HepG2 (cell line): ENCODE measurements around the gene SIRT7.

ENCODE experiments used
- CHD2 ChIP-seq: IDR thresholded peaks from 2 replicates; pipeline ENCODE4 v1.6.1; 2011; ENCODE audit warnings: low read depth, low read length, improper control_type of control experiment
- CREB3 ChIP-seq: sonication (generic); formaldehyde crosslinking; IDR thresholded peaks from 2 replicates; pipeline ENCODE4 v1.5.0; 2020; ENCODE audit warnings: missing genetic modification reagents
- CTCF ChIP-seq: sonication (generic); formaldehyde crosslinking; IDR thresholded peaks from 2 replicates; pipeline ENCODE4 v1.5.0; 2020; ENCODE audit warnings: mild to moderate bottlenecking, missing genetic modification reagents, moderate library complexity
- GABPA ChIP-seq, 2 experiments: IDR thresholded peaks; 2 replicates each; pipeline ENCODE4 v1.6.1; 2011 to 2016; ENCODE audit warnings: low read depth in 2 of 2, low read length in 1 of 2, missing biosample characterization in 1 of 2, missing genetic modification characterization in 1 of 2
- GLI4 ChIP-seq: sonication (generic); formaldehyde crosslinking; IDR thresholded peaks from 2 replicates; pipeline ENCODE4 v1.5.1; 2020; ENCODE audit warnings: missing genetic modification reagents, mild to moderate bottlenecking, moderate library complexity, borderline replicate concordance
- HBP1 ChIP-seq: IDR thresholded peaks from 2 replicates; pipeline ENCODE4 v1.6.1; 2016; ENCODE audit warnings: low read depth, control low read depth
- MXI1 ChIP-seq: IDR thresholded peaks from 3 replicates; pipeline ENCODE4 v1.6.1; 2012; ENCODE audit warnings: low read depth, low read length, inconsistent platforms, borderline replicate concordance
- SALL1 ChIP-seq: sonication (generic); formaldehyde crosslinking; IDR thresholded peaks from 2 replicates; pipeline ENCODE4 v1.8.0; 2022; ENCODE audit warnings: mild to moderate bottlenecking, missing genetic modification reagents
- SIN3A ChIP-seq: IDR thresholded peaks from 2 replicates; pipeline ENCODE4 v1.6.1; 2011; ENCODE audit warnings: low read depth, mild to moderate bottlenecking, control low read depth, low read length, borderline replicate concordance
- ZBTB49 ChIP-seq: sonication (generic); formaldehyde crosslinking; IDR thresholded peaks from 2 replicates; pipeline ENCODE4 v1.4.0; 2020; ENCODE audit warnings: missing genetic modification reagents, borderline replicate concordance
- ZFP36 ChIP-seq: fragments of 150-350 bp; IDR thresholded peaks from 2 replicates; pipeline ENCODE4 v1.6.1; 2018; ENCODE audit warnings: borderline replicate concordance, low read length, low read depth; ENCODE audit not compliant: partially characterized antibody
- ZMAT3 ChIP-seq: sonication (generic); formaldehyde crosslinking; conservative IDR thresholded peaks from 2 replicates; pipeline ENCODE4 v1.7.0; 2021; ENCODE audit warnings: missing genetic modification reagents
- ZNF589 ChIP-seq: sonication (generic); formaldehyde crosslinking; conservative IDR thresholded peaks from 2 replicates; pipeline ENCODE4 v1.8.0; 2022; ENCODE audit warnings: mild to moderate bottlenecking, moderate library complexity, missing genetic modification reagents

GRCh38 chr17:81914103-81914850 is 3.7 kb downstream of the SIRT7 start:
- TF ChIP-seq CTCF (no peak), ZNF589 (CRISPR knock-in tag) (no peak), ZFP36 (no peak), HBP1 (no peak), GLI4 (CRISPR knock-in tag) (no peak), CREB3 (CRISPR knock-in tag) (no peak), ZBTB49 (CRISPR knock-in tag) (no peak), MXI1 (no peak), GABPA (IDR thresholded peaks at IDR 0.05; ENCODE audit: low read depth, low read length) (no peak), GABPA (CRISPR knock-in tag; IDR thresholded peaks at IDR 0.05; ENCODE audit: low read depth) (no peak), SALL1 (CRISPR knock-in tag) (no peak), ZMAT3 (CRISPR knock-in tag) (no peak), CHD2 (no peak), SIN3A (no peak)
